ENCODE measurements around the gene CGB3.
"Not testable (repeated sequence)": the region's sequence is repeated elsewhere in the genome, so short reads cannot be mapped to it uniquely, and the experiment has no call there.

CGB3 gene

DNA sequence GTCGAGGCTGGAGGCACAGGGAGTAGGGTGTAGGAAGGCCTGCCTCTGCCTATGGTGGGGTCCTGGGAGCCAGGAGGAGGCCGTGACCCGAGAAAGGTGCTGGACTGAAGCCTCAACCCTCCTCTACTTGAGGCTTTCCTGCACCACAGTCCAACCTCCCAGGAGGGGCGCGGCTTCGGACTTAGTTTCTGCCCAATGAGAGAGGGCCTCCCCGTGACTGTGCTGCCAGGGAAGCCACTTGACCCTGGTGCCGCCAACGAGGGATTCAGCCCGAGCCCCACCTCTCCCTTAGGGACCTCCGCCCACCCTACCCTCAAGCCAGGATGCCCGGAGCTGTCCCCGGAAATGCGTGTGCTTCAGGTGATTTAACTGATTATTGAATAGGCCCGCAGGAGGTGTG, at the start of gene CGB3:
Gene CGB3, minus strand, starts transcription at position 101 of the 400 bp plus-strand sequence. CDS start 362 bp downstream, outside the sequence.
- DNase-seq: not testable (repeated sequence)

- no peak for DNase-seq
These were observed 47.9 kb upstream of the CGB3 start for GRCh38 chr19:49071860-49072547.

DNA sequence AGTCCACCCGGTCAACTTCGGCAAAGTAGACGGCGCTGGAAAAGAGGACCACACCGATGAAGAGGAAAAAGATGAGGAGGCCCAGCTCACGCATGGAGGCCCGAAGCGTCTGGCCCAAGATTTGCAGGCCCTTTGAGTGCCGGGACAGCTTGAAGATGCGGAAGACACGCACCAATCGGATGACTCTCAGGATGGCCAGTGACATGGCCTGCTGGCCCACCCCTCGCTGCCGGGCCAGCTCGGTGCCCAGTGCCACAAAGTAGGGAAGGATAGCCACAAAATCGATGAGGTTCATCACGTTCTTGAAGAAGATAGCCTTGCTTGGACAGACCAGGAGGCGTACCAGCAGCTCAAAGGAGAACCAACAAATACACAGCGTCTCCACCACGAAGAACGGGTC, 46.3 kb upstream of the CGB3 start:
- no peak for DNase-seq

GRCh38 chr19:49069026-49069425, 44.9 kb upstream of the CGB3 start:
- no peak for DNase-seq

DNA sequence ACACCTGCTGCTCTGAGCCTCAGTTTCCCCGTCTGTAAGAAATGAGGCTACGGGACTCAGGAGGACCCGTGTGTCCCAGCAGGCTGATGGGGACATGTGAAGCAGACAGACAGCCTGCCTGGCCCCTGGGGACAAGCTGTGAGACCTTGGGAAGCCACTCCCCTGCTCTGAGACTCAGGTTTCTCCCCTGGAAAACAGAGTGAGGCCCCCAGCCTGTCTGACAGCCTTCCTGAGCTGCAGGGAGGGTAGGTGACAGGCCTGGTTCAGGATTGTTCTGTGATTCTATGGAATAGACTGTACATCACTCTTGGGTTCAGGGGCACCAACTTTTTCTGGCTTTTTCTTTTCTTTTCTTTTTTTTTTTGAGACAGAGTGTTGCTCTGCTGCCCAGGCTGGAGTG, 43.4 kb upstream of the CGB3 start:
- no peak for DNase-seq

DNA sequence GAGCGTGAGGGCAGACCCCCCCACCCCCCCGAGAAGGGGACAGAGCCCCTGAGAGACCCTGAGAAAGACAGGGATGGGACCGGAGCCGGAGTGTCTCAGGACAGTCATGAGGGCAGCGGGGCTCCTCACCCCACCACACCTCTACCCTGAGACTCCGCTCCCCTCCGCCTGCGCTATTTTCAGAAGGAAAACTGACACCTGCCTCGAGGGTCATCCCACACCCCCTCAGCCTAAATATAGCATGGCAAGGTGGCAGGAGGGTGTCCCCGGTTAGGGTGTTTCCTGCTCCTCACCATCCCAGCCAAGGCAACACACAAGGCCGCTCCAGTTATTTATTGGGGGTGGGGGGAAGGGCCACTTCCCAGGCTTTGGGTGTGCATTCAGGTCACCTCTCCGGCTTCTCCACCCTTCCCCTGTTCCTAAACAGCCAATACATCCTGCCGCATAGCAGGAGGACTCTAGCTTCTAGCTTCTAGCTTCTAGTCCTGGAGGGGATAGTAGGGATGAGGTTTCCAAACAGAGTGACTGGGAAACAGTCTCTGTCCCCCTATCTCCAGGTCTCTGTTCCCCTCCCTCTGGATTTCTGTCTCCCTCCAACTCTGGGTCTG, 41.9 kb upstream of the CGB3 start:
- no peak for DNase-seq

DNA sequence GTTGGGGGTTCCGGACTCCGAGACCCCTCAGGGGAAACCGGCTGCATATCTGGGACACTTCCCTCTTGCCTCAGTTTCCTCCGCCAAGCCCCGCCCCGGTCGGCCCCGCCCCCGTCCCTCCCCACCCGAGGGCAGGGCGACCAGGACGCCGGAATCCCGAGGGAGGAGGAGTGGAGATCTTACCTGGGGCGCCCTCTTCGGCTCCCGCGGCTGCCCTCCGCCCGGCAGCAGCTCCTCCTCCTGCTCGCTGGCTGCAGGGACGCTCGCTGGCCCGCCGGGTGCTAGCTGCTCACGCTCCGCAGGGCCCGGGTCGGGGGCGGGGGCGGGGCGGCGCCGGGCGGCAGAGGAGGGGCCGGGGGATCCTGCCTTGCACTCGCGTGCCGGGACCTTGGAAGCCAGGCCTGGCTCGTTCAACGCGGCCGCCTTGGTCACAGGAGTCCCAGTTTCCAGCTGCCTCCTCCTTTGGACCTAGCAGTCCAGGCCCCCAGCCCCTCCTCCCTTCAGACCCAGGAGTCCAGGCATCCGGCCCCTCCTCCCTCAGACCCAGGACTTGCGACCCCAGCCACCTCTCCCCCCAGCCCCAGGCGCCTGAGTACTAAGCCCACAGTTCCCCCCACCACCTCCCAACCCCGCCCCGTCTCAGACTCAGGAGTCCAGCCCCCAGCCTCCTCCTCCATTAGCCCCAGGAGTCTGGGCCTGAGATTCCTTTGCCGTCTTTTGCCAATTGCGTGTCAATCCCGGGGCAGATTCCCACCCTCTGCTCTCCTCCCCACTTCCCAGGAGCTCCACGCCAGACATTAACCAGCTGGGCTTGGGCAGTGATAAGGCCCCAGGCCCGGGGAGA, 40.9 kb upstream of the CGB3 start, which contains the start of gene NTF4:
Gene NTF4, minus strand, starts transcription at position 51 of the 844 bp plus-strand sequence. CDS start 2,821 bp downstream, outside the sequence.
- peak; percentile 53 for DNase-seq

- DNase-seq: no peak
These were observed 40.0 kb upstream of the CGB3 start for GRCh38 chr19:49064029-49064629.

DNA sequence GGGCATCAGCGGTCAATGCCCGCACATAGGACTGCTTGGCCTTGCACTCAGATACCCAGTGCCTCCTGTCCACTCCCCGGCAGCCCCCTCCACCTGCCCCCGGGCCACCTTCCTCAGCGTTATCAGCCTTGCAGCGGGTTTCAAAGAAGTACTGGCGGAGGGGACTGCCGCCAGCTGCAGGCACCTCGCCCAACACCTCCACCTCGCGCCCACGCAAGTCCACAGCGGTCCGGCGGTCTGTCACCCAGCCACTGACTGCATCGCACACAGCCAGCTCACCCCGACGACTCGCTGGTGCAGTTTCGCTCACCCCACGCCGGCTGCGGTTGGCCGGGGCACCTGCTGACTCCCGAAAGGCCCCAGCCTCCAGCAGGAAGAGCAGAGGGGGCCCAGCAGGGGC, 37.3 kb upstream of the CGB3 start:
- no peak for DNase-seq

GRCh38 chr19:49061000-49061399, 36.9 kb upstream of the CGB3 start:
- no peak for DNase-seq

DNA sequence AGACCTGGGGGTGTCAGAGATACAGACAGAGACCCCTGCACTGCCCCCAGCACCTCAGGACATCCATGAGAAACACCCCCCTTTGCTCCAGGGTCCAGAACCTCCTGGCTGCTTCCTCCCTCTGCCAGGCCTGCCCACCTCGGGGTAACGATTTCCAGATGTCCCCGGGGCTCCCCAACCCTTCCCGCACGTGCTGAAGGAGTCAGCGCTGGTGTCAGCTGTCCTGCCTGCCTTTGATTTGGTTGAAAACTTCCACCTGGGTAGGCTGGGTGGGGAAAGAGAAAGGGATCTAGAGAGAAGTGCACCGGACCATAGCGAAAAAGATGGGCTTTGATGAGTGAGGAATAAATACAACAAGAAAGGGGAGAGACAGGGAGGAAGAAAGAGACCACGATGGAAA, 34.9 kb upstream of the CGB3 start:
- no peak for DNase-seq

GRCh38 chr19:49058562-49058961, 34.4 kb upstream of the CGB3 start:
- no peak for DNase-seq

DNA sequence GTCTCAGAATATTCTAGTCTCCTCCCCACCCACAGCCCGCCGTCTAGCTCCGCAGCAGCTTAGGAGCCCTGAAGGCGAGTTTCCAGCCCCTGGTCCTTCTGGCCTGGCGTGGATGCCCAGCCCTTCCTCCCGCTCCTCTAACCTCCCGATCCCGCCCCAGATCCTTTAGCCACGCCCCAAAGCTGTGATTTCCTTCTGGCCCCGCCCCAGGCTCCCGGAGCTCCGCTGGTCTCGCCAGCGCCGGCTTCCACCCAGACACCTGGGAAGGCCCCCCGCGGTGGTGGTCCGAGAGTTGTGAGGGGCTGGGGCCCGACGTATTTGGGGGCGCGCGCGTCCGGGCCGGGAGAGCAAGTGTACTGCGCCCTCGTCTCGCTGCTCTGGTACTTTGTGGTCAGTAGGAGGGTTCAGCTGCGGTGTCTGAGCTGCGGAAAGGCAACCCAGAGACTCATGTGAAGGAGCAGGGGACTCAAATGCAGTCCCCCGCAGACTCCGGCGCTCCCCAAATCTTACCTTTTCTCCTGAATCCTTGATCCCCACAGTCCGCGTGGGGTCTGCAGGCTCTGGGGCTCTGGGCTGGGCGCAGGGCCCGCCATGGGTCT, 33.6 kb upstream of the CGB3 start, which contains the start of gene CGB7:
Gene CGB7, minus strand, starts transcription at position 114 of the 599 bp plus-strand sequence. CDS start 2,374 bp downstream, outside the sequence.
- DNase-seq: peak; percentile 59

GRCh38 chr19:49056902-49057596, 32.9 kb upstream of the CGB3 start:
- DNase-seq: not testable (repeated sequence)

DNA sequence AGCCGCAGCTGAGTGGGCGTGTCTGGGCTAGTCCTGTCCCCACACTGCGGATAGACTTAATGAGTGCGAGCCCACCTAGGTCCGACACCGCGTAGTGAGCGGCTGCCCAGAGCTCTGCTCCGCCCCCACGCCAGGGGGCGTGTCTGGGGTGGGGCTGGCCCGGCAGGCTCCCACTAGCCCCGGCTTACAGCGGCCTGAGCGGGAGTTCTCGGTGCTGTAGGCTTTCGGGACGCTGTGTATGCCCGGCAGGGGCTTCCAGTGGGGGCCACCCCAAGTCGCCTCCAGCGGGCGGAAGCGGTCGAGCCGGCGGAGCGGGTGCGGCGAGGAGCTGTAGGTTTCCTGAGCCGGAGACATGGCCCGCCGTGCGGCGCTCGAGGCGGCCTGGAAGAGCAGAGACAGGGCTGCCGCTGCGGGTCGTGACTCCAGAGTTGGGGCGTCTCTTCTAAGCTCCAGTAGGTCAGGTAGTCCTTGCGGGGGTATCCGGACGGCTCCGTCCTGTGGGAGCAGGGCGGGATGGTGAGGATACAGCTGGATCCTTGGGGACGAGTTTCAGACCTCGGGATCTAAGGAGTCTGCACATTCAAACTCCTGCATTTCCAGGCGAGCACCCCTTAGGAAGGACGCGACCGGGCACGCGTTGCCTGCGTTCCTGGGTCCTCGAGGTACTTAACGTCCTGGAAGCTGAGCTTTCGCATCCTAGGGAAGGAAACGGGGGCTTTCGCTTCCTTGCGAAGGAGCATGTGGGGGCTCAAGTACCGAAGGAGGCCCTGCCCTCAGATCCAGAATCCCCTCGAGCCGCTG, 32.2 kb upstream of the CGB3 start:
- DNase-seq: peak; percentile 60

- DNase-seq: not testable (repeated sequence)
These were observed 26.4 kb upstream of the CGB3 start for GRCh38 chr19:49050376-49051033.

GRCh38 chr19:49049834-49050233, 25.7 kb upstream of the CGB3 start:
- DNase-seq: not testable (repeated sequence)

DNA sequence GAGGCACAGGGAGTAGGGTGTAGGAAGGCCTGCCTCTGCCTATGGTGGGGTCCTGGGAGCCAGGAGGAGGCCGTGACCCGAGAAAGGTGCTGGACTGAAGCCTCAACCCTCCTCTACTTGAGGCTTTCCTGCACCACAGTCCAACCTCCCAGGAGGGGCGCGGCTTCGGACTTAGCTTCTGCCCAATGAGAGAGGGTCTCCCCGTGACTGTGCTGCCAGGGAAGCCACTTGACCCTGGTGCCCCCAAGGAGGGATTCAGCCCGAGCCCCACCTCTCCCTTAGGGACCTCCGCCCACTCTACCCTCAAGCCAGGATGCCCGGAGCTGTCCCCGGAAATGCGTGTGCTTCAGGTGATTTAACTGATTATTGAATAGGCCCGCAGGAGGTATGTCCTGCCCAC, 24.9 kb upstream of the CGB3 start, which contains the start of gene CGB8:
Gene CGB8, minus strand, starts transcription at position 101 of the 400 bp plus-strand sequence. CDS start 372 bp downstream, outside the sequence.
- not testable (repeated sequence) for DNase-seq

GRCh38 chr19:49043548-49043947, 19.4 kb upstream of the CGB3 start, which contains the start of gene CGB5:
Gene CGB5 (plus strand): TSS chr19:49043848. CDS start chr19:49044210, 362 bp downstream.
- DNase-seq: not testable (repeated sequence)

DNA sequence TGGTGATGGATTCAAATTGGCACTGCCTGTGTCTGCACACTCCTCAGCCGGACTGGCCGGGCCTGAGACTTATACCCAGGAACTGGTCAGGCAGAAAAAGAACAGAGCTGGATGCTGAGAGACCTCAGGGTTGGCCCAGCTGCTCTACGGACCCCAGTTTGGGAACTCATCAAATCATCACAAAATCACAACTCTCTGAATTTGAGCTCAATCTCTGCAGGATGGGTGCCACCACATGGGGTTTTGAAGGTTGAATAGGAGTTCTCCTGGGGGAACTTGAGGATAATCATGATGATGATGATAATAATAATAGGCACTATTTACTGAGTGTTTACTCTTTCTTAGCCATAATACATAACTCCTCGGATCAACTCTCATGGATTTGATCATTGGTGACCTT, 18.5 kb upstream of the CGB3 start:
- not testable (repeated sequence) for DNase-seq

Measured in right hindlimb (tissue), 1 donor.